Stimulated activated CD4-positive, alpha-beta T cell treated with anti-CD3 and anti-CD28 coated beads, Interleukin-2, amount 100 ng/mL, for 24 hours (primary cell): ENCODE measurements around the gene BMPR2.
A peak's percentile ranks its signal among the peaks of the same experiment; 100 is the strongest.
"Not testable (repeated sequence)": the region's sequence is repeated elsewhere in the genome, so short reads cannot be mapped to it uniquely, and the experiment has no call there.

ENCODE experiments used
- DNase-seq, 2 donors: peaks; one replicate each; pipeline ENCODE4 v3.0.0-alpha.2; 2020

The BMPR2 gene

GRCh38 chr2:202545523-202545922, 169.4 kb downstream of the BMPR2 start:
- DNase-seq = no peak

- no peak for DNase-seq
These were observed 169.8 kb downstream of the BMPR2 start for GRCh38 chr2:202545931-202546330.

GRCh38 chr2:202546499-202547141, 170.5 kb downstream of the BMPR2 start:
- DNase-seq = not testable (repeated sequence)

- no peak for DNase-seq
These were observed 172.1 kb downstream of the BMPR2 start for GRCh38 chr2:202548240-202548639.

GRCh38 chr2:202551000-202551399, 174.9 kb downstream of the BMPR2 start:
- not testable (repeated sequence) for DNase-seq

GRCh38 chr2:202555356-202555755, 179.2 kb downstream of the BMPR2 start:
- DNase-seq = peak in 1 of 2 donors; percentile 9

- DNase-seq = no peak
These were observed 184.1 kb downstream of the BMPR2 start for GRCh38 chr2:202560200-202560599.

- DNase-seq = no peak
These were observed 188.1 kb downstream of the BMPR2 start for GRCh38 chr2:202564226-202564625.

- no peak for DNase-seq
These were observed 190.2 kb downstream of the BMPR2 start for GRCh38 chr2:202566286-202566685.

- no peak for DNase-seq
These were observed 198.4 kb downstream of the BMPR2 start for GRCh38 chr2:202574541-202574940.

GRCh38 chr2:202575194-202575593, 199.1 kb downstream of the BMPR2 start:
- not testable (repeated sequence) for DNase-seq

GRCh38 chr2:202577250-202578183, 201.4 kb downstream of the BMPR2 start:
- no peak for DNase-seq

GRCh38 chr2:202582846-202583245, 206.7 kb downstream of the BMPR2 start:
- DNase-seq = not testable (repeated sequence)

GRCh38 chr2:202583709-202584219, 207.6 kb downstream of the BMPR2 start:
- DNase-seq = no peak

- DNase-seq = peak; percentile 64 to 65
These were observed 212.8 kb downstream of the BMPR2 start for GRCh38 chr2:202588647-202589581.

GRCh38 chr2:202589582-202589949, 213.4 kb downstream of the BMPR2 start:
- DNase-seq = no peak

- no peak for DNase-seq
These were observed 216.4 kb downstream of the BMPR2 start for GRCh38 chr2:202592566-202592965.

GRCh38 chr2:202599105-202599504, 223.0 kb downstream of the BMPR2 start:
- no peak for DNase-seq

GRCh38 chr2:202599911-202600310, 223.8 kb downstream of the BMPR2 start:
- no peak for DNase-seq

GRCh38 chr2:202604699-202605098, 228.6 kb downstream of the BMPR2 start:
- DNase-seq = no peak

- no peak for DNase-seq
These were observed 229.0 kb downstream of the BMPR2 start for GRCh38 chr2:202605174-202605573.

- DNase-seq = no peak
These were observed 232.2 kb downstream of the BMPR2 start for GRCh38 chr2:202608142-202608852.
